ENCODE measurements around the gene DDOST. TPM values are rescaled to one million over a fixed set of nuclear protein-coding genes. Genes with fewer than 3 reads are reported as not detected.

DDOST gene
- polyA plus RNA-seq, 2 of the 4 experiments (the other 2 are of a cell fraction), result 158 to 231 TPM

- TF ChIP-seq ESRRA (IDR thresholded peaks at IDR 0.05; ENCODE audit: borderline replicate concordance, low read length) (peak; percentile 74; the same call in 1 of the 2 replicates), FOSB (CRISPR knock-in tag; IDR thresholded peaks at IDR 0.05) (no peak), ELK1 (IDR thresholded peaks at IDR 0.05; ENCODE audit: low read depth, low read length) (no peak), JUN (IDR thresholded peaks at IDR 0.05) (peak in 1 of 2 experiments; percentile 40; a peak in 2 of 5 replicates), RAD21 (conservative IDR thresholded peaks at IDR 0.05 in 1 of 2, IDR thresholded peaks at IDR 0.05 in 1 of 2) (peak; percentile 65 to 69), KDM5A (IDR thresholded peaks at IDR 0.05) (no peak), MAX (IDR thresholded peaks at IDR 0.05) (peak; percentile 90), CHD4 (IDR thresholded peaks at IDR 0.05; ENCODE audit: borderline replicate concordance) (no peak), TFCP2L1 (CRISPR knock-in tag; IDR thresholded peaks at IDR 0.05) (no peak), HOXB5 (CRISPR knock-in tag; IDR thresholded peaks at IDR 0.05) (no peak), RFX5 (IDR thresholded peaks at IDR 0.05) (no peak), SREBF2 (IDR thresholded peaks at IDR 0.05) (no peak), HDAC2 (IDR thresholded peaks at IDR 0.05) (no peak), POLR2A (IDR thresholded peaks at IDR 0.05; ENCODE audit: low read length) (peak; percentile 26; the same call in 1 of the 2 replicates), TP53 (CRISPR knock-in tag; IDR thresholded peaks at IDR 0.05) (no peak), CEBPB (IDR thresholded peaks at IDR 0.05) (no peak), ATOH8 (CRISPR knock-in tag; IDR thresholded peaks at IDR 0.05; ENCODE audit: low read depth) (no peak), CHD2 (IDR thresholded peaks at IDR 0.05; ENCODE audit: low read length, partially characterized antibody) (no peak), MAZ (IDR thresholded peaks at IDR 0.05; ENCODE audit: borderline replicate concordance, low read depth, low read length) (no peak), ZSCAN20 (CRISPR knock-in tag; IDR thresholded peaks at IDR 0.05) (no peak), RNF2 (IDR thresholded peaks at IDR 0.05; ENCODE audit: borderline replicate concordance, low read depth) (no peak), EHMT2 (IDR thresholded peaks at IDR 0.05; ENCODE audit: low read depth) (no peak), HOXA7 (CRISPR knock-in tag; IDR thresholded peaks at IDR 0.05) (no peak), SMC3 (IDR thresholded peaks at IDR 0.05) (peak; percentile 85), RARB (CRISPR knock-in tag; IDR thresholded peaks at IDR 0.05) (no peak), POLR2AphosphoS2 (conservative IDR thresholded peaks at IDR 0.05; ENCODE audit: low read length) (no peak), GATA3 (IDR thresholded peaks at IDR 0.05; ENCODE audit: borderline replicate concordance) (no peak)
- TF ChIP-seq, protein P1, sequence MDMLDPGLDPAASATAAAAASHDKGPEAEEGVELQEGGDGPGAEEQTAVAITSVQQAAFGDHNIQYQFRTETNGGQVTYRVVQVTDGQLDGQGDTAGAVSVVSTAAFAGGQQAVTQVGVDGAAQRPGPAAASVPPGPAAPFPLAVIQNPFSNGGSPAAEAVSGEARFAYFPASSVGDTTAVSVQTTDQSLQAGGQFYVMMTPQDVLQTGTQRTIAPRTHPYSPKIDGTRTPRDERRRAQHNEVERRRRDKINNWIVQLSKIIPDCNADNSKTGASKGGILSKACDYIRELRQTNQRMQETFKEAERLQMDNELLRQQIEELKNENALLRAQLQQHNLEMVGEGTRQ (IDR thresholded peaks at IDR 0.05), result no peak; the same call in 1 of the 2 replicates
- TF ChIP-seq, protein P2, sequence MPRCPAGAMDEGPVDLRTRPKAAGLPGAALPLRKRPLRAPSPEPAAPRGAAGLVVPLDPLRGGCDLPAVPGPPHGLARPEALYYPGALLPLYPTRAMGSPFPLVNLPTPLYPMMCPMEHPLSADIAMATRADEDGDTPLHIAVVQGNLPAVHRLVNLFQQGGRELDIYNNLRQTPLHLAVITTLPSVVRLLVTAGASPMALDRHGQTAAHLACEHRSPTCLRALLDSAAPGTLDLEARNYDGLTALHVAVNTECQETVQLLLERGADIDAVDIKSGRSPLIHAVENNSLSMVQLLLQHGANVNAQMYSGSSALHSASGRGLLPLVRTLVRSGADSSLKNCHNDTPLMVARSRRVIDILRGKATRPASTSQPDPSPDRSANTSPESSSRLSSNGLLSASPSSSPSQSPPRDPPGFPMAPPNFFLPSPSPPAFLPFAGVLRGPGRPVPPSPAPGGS (IDR thresholded peaks at IDR 0.05), result no peak
- TF ChIP-seq, protein P3, sequence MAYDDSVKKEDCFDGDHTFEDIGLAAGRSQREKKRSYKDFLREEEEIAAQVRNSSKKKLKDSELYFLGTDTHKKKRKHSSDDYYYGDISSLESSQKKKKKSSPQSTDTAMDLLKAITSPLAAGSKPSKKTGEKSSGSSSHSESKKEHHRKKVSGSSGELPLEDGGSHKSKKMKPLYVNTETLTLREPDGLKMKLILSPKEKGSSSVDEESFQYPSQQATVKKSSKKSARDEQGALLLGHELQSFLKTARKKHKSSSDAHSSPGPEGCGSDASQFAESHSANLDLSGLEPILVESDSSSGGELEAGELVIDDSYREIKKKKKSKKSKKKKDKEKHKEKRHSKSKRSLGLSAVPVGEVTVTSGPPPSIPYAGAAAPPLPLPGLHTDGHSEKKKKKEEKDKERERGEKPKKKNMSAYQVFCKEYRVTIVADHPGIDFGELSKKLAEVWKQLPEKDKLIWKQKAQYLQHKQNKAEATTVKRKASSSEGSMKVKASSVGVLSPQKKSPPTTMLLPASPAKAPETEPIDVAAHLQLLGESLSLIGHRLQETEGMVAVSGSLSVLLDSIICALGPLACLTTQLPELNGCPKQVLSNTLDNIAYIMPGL (CRISPR knock-in tag; IDR thresholded peaks at IDR 0.05; ENCODE audit: borderline replicate concordance), result no peak
- TF ChIP-seq, protein P4, sequence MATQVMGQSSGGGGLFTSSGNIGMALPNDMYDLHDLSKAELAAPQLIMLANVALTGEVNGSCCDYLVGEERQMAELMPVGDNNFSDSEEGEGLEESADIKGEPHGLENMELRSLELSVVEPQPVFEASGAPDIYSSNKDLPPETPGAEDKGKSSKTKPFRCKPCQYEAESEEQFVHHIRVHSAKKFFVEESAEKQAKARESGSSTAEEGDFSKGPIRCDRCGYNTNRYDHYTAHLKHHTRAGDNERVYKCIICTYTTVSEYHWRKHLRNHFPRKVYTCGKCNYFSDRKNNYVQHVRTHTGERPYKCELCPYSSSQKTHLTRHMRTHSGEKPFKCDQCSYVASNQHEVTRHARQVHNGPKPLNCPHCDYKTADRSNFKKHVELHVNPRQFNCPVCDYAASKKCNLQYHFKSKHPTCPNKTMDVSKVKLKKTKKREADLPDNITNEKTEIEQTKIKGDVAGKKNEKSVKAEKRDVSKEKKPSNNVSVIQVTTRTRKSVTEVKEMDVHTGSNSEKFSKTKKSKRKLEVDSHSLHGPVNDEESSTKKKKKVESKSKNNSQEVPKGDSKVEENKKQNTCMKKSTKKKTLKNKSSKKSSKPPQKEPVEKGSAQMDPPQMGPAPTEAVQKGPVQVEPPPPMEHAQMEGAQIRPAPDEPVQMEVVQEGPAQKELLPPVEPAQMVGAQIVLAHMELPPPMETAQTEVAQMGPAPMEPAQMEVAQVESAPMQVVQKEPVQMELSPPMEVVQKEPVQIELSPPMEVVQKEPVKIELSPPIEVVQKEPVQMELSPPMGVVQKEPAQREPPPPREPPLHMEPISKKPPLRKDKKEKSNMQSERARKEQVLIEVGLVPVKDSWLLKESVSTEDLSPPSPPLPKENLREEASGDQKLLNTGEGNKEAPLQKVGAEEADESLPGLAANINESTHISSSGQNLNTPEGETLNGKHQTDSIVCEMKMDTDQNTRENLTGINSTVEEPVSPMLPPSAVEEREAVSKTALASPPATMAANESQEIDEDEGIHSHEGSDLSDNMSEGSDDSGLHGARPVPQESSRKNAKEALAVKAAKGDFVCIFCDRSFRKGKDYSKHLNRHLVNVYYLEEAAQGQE (IDR thresholded peaks at IDR 0.05), result no peak
- TF ChIP-seq, protein P5, sequence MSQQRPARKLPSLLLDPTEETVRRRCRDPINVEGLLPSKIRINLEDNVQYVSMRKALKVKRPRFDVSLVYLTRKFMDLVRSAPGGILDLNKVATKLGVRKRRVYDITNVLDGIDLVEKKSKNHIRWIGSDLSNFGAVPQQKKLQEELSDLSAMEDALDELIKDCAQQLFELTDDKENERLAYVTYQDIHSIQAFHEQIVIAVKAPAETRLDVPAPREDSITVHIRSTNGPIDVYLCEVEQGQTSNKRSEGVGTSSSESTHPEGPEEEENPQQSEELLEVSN (IDR thresholded peaks at IDR 0.05; ENCODE audit: borderline replicate concordance, low read depth), result peak; percentile 63
Measured at GRCh38 chr1:20633190-20634064, 27.7 kb downstream of the DDOST start, which contains the start of gene PINK1 (continued).

Data from A549 (cell line).